GM15510 (cell line): Measurements from ENCODE around the gene ARHGEF10L.

Experiments
- POLR2A ChIP-seq: IDR thresholded peaks from 3 replicates; pipeline ENCODE4 v1.6.1; 2011; ENCODE audit warnings: borderline replicate concordance; ENCODE audit not compliant: insufficient read length; ENCODE audit errors: extremely low read depth

ARHGEF10L gene

GRCh38 chr1:17675744-17676143, 136.2 kb downstream of the ARHGEF10L start:
- no peak for TF ChIP-seq POLR2A

- TF ChIP-seq POLR2A, result no peak
Measured at GRCh38 chr1:17676387-17677060, 137.0 kb downstream of the ARHGEF10L start.

GRCh38 chr1:17678011-17678410, 138.5 kb downstream of the ARHGEF10L start:
- TF ChIP-seq POLR2A, result no peak

- TF ChIP-seq POLR2A, result no peak
Measured at GRCh38 chr1:17679856-17680255, 140.4 kb downstream of the ARHGEF10L start.

- no peak for TF ChIP-seq POLR2A
Measured at GRCh38 chr1:17680308-17680707, 140.8 kb downstream of the ARHGEF10L start.

- TF ChIP-seq POLR2A, result no peak
Measured at GRCh38 chr1:17682400-17682799, 142.9 kb downstream of the ARHGEF10L start.

- no peak for TF ChIP-seq POLR2A
Measured at GRCh38 chr1:17683598-17683997, 144.1 kb downstream of the ARHGEF10L start.

- TF ChIP-seq POLR2A, result no peak
Measured at GRCh38 chr1:17684810-17685209, 145.3 kb downstream of the ARHGEF10L start.

- TF ChIP-seq POLR2A, result no peak
Measured at GRCh38 chr1:17686258-17686657, 146.8 kb downstream of the ARHGEF10L start.

- no peak for TF ChIP-seq POLR2A
Measured at GRCh38 chr1:17687145-17687544, 147.6 kb downstream of the ARHGEF10L start.

GRCh38 chr1:17688217-17688810, 148.8 kb downstream of the ARHGEF10L start:
- TF ChIP-seq POLR2A, result no peak

- TF ChIP-seq POLR2A, result no peak
Measured at GRCh38 chr1:17689011-17689410, 149.5 kb downstream of the ARHGEF10L start.

GRCh38 chr1:17690906-17691634, 151.6 kb downstream of the ARHGEF10L start:
- no peak for TF ChIP-seq POLR2A

- no peak for TF ChIP-seq POLR2A
Measured at GRCh38 chr1:17692645-17693044, 153.1 kb downstream of the ARHGEF10L start.

- no peak for TF ChIP-seq POLR2A
Measured at GRCh38 chr1:17696417-17697301, 157.2 kb downstream of the ARHGEF10L start.
